GM06990 (cell line): ENCODE measurements around the gene SCNN1B.

Experiments
- DNase-seq: peaks from one replicate; pipeline ENCODE4 v3.0.0-alpha.2; 2011; ENCODE audit not compliant: insufficient read length; ENCODE audit errors: extremely low read depth
- H3K27me3 ChIP-seq: replicated peaks from 2 replicates; pipeline ENCODE4 v1.6.0; 2011; ENCODE audit warnings: low read length; ENCODE audit not compliant: control insufficient read depth, insufficient read depth
- H3K36me3 ChIP-seq: 2 replicates; pipeline ENCODE4 v1.5.1; 2011; ENCODE audit warnings: low read length; ENCODE audit not compliant: control insufficient read depth, insufficient read depth
- H3K4me3 ChIP-seq: replicated peaks from 2 replicates; pipeline ENCODE4 v1.5.1; 2011; ENCODE audit warnings: low read depth, mild to moderate bottlenecking, control low read depth, low read length
- CTCF ChIP-seq: IDR thresholded peaks from 2 replicates; pipeline ENCODE4 v1.5.1; 2011; ENCODE audit warnings: low read length, control low read depth, mild to moderate bottlenecking, inconsistent platforms; ENCODE audit not compliant: insufficient read depth, poor library complexity, severe bottlenecking

Gene SCNN1B

GRCh38 chr16:23334950-23335349, 32.8 kb downstream of the SCNN1B start:
- no peaks in the 10 kb centered on the region for H3K27me3 ChIP-seq
- no peak for DNase-seq
- TF ChIP-seq CTCF, result no peak
- no peak overlapping the region for H3K4me3 ChIP-seq
- no peaks in the 10 kb centered on the region for H3K36me3 ChIP-seq

DNA sequence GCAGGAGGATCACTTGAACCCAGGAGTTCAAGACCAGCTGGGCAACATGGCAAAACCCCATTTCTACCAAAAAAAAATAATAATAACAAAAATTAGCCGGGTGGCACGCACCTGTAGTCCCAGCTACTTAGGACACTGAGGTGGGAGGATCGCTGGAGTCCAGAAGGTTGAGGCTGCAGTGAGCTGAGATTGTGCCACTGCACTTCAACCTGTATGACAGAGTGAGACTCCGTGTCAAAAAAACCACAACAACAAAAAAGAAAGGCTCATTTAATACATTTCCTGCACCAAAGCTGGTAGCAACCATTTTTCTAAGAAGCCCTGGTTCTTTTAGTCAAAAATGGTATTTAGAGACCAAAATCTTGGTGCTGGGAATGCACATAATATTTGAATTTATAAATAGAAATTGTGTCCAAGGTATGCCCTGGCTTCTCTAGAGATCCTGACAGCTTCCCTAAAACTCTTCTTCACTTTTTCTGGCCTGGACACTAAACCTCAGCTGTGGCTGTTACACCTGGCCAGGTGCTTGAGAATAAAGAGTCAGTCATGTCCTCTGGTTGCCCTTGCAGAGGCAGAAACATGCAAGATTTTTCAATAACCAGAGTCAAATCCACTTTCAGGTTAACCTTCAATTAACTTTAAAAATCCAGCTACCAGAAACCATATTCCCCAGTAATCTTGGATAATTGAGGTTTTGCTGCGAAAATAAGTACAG, 35.9 kb downstream of the SCNN1B start:
- H3K36me3 ChIP-seq, result no peaks in the 10 kb centered on the region
- DNase-seq, result no peak
- TF ChIP-seq CTCF, result no peak

GRCh38 chr16:23339787-23340186, 37.7 kb downstream of the SCNN1B start:
- Histone ChIP-seq H3K36me3 (no peaks in the 10 kb centered on the region), H3K27me3 (no peaks in the 10 kb centered on the region), H3K4me3 (no peak overlapping the region)
- TF ChIP-seq CTCF, result no peak
- DNase-seq, result no peak

More for the DNA sequence above, 35.9 kb downstream of the SCNN1B start:
- Histone ChIP-seq H3K27me3 (no peaks in the 10 kb centered on the region), H3K4me3 (no peak overlapping the region)

GRCh38 chr16:23342083-23342640, 40.1 kb downstream of the SCNN1B start:
- DNase-seq, result no peak
- Histone ChIP-seq H3K27me3 (no peaks in the 10 kb centered on the region), H3K36me3 (no peaks in the 10 kb centered on the region), H3K4me3 (no peak overlapping the region)
- no peak for TF ChIP-seq CTCF

- Histone ChIP-seq H3K27me3 (no peaks in the 10 kb centered on the region), H3K36me3 (no peaks in the 10 kb centered on the region), H3K4me3 (no peak overlapping the region)
- DNase-seq, result no peak
- no peak for TF ChIP-seq CTCF
Observed at GRCh38 chr16:23343643-23344612, 41.8 kb downstream of the SCNN1B start.
